GM15510 (cell line): ENCODE data around the gene NID1.

ENCODE experiments used
- POLR2A ChIP-seq: IDR thresholded peaks from 3 replicates; pipeline ENCODE4 v1.6.1; 2011; ENCODE audit warnings: borderline replicate concordance; ENCODE audit not compliant: insufficient read length; ENCODE audit errors: extremely low read depth

The NID1 gene

GRCh38 chr1:236101233-236102200, 36.6 kb upstream of the NID1 start:
- TF ChIP-seq POLR2A = no peak

DNA sequence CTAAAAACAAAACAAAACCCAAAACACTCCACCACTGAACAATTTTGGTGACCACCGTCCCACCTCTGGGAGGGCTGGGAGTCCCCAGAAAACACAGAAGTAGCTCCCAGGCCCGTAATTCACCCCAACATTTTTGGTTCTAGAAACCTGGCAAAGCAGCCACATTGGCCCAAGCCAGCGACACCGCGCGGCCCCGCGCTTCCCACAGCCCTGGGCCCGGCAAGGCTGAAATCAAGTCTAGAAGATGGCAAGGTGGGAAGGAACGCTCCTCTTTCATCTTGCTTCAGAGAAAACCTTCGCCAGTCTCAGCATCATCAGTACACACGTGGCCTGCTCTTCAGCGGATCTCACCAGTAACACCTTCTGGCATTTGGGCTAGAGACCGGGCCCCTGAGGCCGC, 35.9 kb upstream of the NID1 start:
- TF ChIP-seq POLR2A = no peak

DNA sequence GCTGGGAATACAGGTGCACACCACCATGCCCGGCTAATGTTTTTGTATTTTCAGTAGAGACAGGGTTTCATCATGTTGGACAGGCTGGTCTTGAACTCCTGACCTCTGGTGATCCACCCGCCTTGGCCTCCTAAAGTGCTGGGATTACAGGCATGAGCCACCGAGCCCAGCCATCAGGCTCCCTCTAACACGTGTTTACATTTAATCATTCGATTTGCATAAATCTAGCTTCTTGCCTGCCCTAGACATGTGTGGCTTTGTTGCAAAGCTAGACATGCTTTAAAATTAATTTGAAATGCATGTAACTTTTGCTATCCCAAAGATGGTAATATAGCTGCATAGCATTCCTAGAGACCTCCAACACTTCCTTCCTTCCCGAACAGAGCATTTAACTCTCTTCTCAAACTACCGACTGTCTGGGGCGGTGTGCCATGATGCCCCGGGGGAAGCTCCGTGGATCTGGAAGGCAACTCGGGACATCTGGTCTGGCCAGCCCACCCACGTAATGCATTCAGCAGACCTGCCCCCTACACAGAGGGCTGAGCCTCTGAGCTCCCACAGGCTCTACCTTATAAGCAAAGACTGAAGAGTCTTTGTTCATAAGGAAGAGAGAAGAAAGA, 34.6 kb upstream of the NID1 start:
- no peak for TF ChIP-seq POLR2A

DNA sequence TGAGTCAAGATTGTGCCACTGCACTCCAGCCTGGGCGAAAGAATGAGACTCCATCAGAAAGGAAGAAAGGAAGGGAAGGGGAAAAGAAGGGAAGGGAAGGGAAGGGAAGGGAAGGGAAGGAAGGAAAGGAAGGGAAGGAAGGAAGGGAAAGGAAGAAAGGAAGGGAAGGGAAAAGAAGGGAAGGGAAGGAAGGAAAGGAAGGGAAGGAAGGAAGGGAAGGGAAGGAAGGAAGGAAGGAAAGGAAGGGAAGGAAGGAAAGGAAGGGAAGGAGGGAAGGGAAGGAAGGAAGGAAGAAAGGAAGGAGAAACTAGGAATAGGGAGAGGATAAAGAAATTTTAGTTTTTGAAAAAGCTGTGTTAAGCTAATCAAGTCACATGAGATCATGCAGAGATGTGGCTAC, 33.4 kb upstream of the NID1 start:
- TF ChIP-seq POLR2A = no peak

DNA sequence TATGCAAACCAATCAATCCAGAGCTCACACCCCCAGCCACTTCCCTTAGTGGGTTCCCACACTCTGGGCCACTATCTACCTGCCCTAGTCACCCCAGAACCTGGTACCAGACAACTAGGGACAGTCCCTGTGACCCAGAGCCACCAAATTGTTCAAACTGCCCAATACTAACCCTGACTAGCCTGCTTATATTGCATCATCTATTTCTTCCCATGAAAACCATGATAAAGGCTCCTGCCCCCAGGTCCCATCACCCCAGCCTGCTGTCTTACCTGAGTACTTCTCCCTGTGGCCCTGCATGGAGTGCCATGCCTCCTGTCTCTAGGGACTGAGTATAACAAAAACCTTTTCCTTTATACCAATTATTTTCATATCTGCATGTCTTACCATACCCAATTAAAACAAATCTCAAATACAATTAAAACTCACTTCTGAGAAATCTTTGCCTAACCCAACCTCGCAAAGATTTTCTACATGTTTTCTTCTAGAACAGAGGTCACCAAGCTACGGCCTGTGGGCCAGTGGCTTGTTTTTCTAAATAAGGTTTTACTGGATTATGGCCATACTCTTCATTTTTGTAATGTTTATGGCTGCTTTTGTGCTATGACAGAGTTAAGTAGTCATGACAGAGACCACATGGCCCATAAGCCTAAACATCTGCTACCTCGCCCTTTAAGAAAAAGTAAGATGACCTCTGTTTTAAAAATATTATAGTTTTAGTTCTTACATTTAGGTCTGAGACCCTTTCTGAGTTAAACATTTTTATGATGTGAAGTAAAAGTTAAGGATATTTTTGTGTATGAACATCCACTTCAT, 31.0 kb upstream of the NID1 start:
- no peak for TF ChIP-seq POLR2A

- no peak for TF ChIP-seq POLR2A
Measured at GRCh38 chr1:236092899-236093298, 28.0 kb upstream of the NID1 start.

DNA sequence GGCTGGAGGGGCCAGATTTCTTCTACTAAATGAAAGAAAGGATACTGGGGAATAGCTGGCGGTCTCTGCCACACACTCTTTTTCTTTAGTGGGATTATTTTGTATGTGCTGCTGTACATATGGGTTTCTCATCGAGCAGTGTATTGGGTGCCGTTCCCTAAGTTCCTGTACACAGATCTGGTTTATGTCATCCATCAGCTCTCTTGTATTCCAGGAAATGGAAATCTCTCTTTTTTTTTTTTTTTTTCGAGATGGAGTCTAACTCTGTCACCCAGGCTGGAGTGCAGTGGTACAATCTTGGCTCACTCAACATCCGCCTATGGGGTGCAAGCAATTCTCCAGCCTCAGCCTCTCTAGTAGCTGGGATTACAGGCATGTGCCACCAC, 27.0 kb upstream of the NID1 start:
- no peak for TF ChIP-seq POLR2A

GRCh38 chr1:236090741-236091147, 25.9 kb upstream of the NID1 start:
- TF ChIP-seq POLR2A = no peak

- no peak for TF ChIP-seq POLR2A
Measured at GRCh38 chr1:236089046-236089773, 24.3 kb upstream of the NID1 start.

GRCh38 chr1:236086537-236086936, 21.6 kb upstream of the NID1 start:
- TF ChIP-seq POLR2A = no peak

DNA sequence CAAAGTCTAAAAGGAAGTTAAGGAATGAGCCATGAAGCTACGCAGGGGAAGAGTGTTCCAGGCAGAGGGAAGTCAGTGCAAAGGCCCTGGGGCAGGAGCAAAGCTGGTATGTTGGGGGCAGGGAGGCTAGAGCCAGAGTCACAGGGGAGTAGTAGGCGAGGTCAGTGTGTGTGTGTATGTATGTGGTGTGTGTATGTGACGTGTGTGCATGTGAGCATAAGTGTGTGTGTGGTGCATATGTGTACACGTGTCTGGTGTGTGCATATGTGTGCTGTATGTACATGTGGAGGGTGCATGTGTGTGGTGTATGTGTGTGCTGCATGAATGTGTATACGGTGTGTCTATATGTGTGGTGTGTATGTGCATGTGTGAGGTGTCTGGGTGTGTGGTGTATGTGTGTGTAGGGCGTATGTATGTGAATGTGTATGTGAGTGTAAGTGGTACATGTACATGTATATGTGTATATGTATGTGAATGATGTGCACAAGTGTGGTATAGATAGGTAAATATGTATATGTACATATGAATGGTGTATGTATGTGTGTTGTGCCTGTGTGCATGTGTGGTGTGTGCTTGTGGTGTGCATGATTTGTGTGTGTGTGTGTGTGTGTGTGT, 20.8 kb upstream of the NID1 start:
- TF ChIP-seq POLR2A = no peak

GRCh38 chr1:236084386-236084730, 19.5 kb upstream of the NID1 start:
- no peak for TF ChIP-seq POLR2A

GRCh38 chr1:236083650-236084385, 18.9 kb upstream of the NID1 start:
- no peak for TF ChIP-seq POLR2A
